Stimulated activated CD8-positive, alpha-beta memory T cell treated with anti-CD3 and anti-CD28 coated beads, Interleukin-7, amount 100 ng/mL, for 4 hours (primary cell): Measurements from ENCODE around the gene MED27.

ENCODE experiments used
- DNase-seq, 2 donors: peaks; one replicate each; pipeline ENCODE4 v3.0.0-alpha.2; 2020; ENCODE audit warnings: low read depth in 2 of 2

Gene MED27

DNA sequence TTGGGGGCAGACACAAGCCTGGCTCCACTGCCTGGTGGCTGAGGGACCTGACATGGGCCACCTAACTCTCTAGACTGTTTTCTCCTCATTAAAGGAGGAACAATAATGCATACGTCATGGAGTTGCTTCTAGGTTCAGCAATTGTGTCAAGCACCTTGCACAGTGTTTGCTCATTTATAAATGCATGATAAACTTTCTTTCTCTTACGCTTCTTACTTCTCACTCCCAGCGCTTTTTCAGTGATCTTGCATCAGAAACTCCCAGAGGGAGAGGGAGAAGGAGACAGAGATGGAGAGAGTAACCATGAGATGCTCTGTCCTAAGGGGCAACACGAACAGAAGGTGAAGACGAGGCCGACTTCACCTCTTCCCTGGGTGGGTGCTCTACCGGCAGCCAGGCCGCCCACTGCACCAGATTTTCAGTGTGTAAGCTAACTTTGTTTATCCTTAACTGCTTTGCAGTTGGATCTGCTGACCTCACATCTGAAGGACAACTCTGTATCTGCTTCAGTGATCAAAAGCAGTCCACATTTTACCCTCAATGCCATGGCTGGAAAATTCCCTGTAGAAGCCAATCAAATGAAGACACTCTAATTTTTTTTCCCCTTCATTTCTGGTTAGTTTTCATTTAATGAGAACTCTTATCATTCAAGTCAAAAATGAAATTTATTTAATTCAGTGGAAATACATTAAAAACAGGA is 35.3 kb downstream of the MED27 start:
- DNase-seq = no peak

DNA sequence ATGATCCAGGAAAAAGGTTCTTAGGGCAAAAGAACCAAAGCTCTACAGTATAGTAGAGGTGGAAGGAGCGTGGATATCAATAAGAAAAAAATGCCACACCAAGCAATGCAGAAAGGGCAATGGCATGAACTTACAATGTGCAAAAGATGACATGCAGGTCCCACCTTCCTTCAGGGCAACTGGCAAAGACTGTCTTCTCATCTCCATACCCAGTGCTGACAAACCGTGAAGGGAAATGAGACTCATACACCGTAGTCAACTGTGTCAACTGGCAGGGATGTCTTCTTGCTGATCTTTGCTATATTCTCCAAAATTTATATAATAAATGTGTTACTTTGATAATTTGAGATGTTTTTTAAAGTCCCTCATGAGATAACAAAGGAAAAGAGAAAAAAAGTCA is 36.0 kb downstream of the MED27 start:
- DNase-seq = no peak

DNA sequence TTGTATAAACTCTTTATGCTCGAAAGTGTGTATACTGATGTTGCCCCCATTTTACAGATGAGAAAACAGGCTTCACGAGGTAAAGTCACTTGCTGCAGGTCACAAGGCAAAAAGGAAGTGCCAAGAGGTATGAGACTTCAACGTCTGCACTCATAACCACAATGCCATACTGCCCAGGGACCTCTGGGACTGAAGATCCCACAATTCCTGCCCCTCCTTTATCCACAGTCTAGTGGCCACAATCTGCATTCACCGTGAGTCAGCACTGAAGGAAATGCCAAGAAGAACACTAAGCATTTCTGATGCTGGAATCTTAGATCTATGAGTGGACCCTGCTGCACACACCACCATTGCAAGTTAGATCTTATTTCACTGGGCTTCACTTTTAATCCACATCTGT is 37.3 kb downstream of the MED27 start:
- no peak for DNase-seq

DNA sequence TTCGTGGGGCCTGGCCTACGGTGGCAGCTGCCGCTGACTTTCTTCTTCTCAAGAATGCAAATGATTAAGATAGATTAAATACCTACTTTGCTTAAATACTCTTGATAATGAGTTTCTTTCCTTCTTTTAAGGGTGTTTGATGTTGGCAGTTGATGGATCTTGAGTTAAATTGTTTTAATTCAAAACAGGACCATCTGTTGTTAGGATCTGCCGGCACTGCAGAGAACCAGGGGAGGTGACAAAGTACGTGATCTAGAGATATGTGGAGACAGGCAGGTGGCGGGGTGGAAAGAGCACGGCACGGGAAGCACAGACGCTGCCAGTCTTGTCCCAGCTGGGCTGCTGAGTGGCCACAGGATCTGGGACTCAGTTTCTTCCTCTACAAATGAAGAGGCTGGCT is 37.9 kb downstream of the MED27 start:
- no peak for DNase-seq

DNA sequence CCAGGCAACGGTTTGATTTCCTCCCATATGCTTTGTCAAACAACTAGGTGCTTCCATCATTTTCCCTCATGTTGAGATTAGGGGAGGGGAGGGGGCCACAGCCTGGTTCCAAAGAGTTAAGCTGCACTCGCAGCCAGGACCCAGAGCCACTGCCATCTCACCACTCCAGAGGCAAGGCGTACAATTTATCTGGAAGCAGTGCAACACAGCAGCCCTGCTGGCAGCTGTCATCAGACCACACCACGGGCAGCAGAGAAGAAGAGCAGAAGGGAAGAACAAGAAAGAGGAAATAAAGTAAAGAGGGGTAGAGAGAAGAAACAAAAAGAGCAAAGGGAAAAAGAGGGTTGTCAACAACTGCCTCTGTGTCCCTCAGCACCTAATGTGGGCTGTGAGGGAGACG is 38.9 kb downstream of the MED27 start:
- no peak for DNase-seq

DNA sequence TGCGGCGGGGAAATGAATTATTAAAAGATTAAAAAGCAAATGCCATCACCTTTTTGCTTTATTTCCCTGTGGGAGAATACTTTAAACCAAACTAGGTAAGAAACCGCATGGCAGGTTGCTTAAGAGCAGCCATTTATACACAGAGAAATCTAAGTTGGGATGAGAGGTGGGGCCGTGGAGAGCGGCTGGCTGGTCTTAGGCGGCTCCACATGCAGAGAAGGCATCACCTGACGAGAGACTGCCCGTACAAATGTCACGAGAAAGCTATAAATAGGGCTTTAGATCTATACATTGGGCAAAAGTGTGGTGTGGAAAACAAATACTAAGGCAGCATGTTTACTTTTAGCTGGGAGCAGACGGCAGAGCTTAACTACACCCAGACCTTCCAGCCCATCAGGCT is 39.4 kb downstream of the MED27 start:
- no peak for DNase-seq

DNA sequence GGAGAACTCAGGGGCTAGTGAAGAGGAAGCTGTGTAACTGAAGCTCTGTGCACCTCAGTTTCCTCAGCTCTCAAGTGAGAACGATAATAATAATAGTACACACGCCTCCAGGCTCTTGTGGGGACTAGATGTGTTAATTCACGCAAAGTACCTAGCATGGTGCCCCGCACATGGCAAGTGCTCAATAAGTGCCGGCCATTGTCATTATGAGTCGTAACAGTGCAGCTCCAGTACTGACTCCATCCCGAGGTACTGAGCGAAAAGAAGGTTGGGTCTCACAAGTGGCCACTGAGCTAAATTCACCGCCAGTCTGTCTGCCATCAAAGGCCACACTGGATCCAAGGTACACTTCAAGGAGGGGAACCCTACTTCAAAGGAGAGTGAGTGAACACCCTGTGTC is 40.4 kb downstream of the MED27 start:
- no peak for DNase-seq

DNA sequence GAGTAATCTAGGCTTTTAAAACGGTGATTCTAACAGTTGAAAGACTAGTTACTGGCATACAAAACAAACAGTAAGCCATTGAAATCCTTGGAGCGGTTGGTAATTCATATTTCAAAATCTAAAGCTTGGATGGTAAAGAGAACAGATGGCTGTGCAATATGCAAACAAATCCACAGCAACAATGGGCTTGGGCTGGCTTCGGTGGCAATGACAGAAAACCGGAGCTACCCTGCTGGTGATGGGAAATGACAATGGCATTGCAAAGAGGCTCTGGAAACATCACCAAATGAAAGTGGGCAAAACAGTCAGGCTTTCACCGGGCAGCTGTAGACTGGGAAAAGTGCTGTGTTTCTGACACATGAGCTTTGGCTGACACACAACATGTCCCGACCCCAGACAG is 42.2 kb downstream of the MED27 start:
- DNase-seq = no peak

DNA sequence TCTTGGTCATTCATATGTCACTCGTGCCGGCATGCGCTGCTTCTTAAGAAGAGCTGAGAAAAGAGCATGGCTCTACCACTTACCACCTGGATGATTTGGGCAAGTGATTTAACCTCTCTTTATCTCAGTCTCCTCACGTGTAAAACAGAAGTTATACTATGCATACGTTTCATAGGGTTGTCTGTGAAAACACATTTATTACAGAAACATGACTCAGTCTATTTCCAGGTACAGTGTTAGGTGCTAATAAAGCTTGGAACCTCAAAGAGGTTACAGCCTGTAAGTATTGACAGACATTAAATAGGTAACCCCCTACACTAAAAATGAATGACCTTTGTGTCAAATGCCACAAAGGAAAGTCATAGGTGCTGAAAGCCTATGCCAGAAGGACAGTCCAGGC is 43.1 kb downstream of the MED27 start:
- no peak for DNase-seq

DNA sequence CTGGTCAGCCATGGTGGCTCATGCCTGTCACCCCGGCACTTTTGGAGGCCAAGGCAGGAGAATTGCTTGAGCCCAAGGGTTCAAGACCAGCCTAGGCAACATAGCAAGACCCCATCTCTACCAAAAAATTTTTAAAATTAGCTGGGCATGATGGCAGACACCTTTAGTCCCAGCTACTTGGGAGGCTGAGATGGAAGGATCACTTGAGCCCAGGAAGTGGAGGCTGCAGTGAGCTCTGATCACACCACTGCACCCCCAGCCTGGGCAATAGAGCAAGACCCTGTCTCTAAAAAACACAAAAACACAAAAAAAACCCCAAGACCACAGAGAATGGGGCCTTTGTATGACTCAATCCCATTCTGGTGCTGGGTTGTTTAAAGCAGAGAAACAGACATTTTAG is 44.0 kb downstream of the MED27 start:
- no peak for DNase-seq

DNA sequence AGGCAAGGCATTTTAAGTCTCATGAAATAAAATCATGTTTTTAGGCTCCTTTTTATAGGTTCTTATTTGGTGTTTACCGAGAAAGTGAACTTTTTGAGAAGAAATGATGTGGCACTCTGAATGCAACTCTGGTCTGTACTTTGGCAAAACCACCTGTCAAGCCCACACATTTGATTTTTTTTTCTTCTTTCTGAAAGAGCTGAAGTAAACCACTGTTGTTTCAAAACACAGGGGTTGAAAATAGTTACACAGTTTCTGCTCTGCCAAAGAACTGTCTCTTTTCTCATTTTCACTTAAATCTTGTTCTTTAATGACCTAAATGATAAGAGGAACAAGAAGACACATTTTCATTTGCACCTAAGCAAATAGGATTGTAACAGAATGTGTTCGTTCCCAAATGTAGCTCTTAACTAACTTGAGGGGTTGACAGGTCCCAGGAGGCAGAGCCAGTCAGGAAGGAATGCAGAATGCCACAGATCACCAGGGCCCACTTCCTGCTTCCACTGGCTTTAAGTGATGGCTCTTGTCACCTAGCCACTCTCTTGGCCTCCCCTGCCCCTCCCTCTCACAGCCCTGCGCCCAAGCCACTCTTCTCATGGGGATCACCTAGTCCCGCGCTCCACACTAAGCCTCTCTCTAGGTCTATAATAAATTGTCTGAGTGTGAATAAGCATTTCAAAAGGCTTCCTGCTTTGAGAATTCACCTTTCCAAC is 47.3 kb downstream of the MED27 start:
- DNase-seq = no peak

DNA sequence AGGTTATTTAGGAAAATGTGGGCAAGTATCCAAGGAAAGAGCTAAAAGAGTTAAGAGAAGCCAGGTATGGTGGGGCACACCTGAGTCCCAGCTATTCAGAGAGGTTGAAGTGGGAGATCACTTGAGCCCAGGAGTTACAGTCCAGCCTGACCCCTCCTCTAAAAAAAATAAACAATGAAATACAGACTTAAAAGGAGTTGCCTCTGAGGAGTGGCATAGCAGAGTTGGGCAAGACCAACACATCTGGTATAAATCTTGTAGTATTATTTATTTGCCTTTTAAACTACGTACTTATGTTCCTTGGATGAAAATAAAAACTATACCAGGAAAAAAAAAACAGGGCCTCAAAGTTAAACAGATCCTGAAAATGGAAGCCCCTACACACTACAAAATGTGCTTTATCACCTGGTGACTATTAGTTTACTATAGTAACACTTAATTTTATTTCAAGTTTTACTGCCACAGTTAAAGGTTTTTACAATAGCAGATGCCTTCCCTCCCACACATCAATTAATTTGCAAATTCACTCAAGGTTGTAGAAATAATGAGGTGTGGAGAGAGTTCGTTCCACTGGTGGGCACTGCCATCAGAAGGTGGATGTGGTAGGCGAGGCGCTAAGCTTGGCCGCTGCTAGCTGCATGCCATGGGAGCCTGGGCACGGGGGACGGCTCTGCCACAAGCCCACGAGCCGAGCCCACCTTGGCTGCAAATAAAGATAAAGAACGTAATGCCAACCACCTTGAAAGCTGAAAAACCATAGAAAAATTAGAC is 48.0 kb downstream of the MED27 start:
- DNase-seq = no peak

DNA sequence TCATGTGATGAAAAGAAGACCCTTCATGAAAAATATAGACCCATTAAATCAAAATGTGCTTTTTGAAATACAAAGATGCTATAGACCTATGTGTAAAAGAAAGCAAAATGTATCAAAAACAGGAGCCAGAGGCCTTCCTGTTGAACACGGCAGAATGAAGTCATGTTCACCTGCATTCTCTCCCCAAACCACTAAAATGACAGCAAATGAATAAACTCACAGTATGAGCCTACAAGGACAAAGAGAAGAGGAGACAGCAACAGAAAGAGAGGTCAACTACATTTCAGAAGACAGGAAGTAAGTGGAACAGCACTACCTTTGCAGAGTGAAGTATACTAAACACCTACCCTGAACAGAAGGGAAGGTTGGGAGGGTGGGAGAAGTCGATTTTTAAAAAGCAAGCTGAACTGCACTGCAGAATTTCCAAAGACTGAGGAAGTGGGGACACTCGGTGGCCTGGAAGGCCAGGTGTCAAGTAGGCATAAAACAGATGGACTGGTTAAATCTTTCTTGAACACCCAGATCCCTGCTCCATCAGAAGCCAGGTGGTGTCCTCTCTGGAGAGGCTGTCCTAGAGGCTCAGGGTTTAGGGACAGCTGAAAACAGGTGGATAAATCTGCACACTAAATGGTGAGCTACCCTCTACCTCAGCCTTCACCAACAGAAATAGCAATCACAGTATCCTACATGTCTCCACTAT is 48.9 kb downstream of the MED27 start:
- no peak for DNase-seq

DNA sequence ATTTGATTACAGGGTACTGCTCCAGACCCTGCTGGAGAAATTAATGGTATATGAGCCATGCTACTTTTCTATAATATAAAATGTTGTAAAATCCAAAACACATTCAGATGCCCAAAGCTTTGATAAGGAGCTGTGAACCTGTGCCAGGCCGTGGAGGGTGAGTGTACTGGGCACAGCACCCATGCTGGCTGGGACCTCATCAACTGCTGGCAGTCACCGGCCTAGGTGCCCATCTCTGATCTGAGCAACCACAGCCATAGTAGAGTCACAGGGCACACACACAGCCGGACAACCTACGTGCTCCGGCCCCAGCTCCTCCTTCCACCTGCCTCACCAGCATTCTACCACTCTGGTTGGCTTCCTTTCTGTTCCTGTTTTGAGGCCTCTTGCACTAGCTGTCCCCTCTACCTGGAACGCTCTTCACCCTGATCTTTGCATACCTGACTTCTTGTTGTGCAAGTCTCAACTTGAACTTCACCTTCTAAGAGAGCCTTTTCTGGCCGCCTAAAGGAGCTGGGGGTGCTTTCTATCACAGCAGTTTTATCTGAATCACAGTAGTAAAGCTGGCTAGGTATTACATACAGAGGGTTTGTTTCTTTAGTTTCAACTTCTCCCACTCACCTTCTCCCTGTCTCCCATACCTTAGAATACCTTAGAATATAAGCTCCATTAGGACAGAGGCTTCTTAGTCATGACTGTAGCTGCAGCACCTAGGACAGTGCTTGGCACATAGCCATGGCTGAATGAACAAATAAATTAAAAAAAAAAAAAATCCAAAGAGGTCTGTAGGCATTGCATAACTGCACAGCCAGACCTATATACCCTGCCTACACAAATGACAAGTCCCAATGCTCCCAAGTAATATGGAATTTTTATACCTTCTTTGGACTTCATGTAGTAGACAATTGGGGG is 51.7 kb downstream of the MED27 start:
- DNase-seq = no peak

DNA sequence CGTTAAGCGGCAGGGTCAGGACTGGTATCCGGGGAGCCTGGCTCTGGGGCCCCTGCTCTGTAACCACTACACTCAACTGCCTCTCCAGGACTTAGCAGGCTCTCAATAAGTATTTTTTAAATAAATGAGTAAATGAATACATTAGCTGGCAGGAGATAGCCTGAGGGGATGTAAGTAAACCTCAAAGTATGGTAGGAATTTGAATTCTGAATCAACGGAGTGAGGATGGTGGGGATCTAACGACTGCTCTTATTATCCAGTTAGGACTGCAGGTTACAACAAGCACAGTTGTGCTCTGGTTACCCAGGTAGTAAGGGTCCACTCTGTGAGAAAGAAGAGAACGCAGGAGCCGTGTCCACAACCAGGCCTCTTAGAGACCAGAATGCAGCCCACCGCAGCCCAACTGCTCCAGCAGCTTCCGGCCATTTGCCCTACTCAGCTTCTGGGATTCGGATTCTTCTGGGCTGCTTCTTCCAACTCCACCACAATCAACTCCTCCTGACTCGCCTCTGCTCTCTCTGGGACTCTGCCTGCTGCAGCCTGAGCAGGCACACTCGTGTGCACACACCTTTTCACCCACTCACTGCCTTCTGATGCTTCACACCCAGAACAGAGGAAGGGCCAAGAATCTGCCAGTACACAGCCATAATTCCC is 52.6 kb downstream of the MED27 start:
- DNase-seq = no peak

DNA sequence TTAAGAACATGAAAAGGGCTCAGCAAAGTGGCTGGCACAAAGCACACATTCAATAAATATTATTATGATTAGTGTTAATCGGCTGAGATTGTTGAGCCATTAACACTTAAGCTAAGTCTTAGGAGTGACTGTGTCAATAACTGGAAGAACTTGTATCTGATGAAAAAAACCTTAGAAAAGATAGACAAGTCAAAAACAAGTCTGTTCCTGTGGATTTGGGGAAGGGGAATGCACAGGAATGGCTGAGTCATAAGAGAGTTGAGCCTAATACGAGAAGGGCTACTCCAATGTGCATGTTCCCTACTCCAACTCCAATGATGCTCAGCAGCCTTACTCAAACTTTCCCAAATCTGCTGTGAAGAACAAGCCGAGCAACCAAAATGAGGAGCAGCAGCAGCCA is 53.9 kb downstream of the MED27 start:
- no peak for DNase-seq

DNA sequence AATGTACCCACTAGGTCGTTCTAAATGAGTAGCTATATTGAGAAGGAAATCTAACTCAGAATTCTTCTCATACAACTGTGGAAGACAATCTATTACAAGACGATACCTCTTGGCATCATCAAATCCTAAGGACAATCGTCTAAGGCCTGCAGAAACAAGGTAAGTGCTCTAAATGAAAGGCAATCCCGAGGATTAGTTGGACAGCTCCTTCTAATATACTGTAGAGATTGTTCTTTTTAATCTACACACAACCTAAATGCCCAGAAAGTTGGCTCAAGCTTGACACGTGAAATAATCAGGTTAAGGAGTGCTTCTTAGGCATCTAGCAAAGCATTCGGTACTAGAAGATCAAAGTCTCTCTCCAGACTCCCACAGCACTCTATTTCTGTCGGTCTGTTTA is 55.1 kb downstream of the MED27 start:
- DNase-seq = no peak

DNA sequence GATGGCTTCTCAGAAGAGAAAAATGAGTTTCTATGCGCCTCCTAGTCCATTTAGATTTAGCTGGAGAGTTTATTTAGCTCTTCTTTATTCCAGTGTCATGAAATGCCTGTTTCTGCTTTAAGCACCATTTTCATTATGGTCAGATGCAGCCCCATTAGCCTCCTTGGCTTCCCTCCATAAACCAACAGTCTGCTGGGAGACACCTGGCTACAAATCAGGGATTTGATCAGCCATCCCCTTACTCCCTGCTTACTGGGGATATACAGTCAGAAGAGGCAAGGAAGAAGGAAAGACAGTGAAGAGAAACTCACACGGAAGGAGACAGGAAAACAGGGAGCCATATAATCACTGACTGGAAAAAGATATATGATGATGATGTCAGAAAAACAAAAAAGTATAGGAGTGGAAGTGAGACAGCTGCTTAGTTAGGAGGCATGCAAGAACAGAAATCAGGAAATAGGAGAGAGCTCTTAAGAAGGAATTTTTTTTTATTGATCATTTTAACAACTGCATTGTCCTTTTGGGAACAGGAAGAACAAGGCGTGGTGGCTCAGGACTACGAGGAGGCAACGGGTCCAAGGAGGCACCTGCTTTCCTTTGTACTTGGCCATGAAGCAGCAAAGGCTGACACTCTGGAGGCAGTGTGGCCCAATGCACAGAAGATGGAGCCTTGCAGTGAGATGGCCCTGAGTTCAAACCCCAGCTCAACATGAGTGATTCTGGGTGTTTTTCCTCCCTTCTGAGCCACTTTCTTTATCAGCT is 56.1 kb downstream of the MED27 start:
- no peak for DNase-seq

DNA sequence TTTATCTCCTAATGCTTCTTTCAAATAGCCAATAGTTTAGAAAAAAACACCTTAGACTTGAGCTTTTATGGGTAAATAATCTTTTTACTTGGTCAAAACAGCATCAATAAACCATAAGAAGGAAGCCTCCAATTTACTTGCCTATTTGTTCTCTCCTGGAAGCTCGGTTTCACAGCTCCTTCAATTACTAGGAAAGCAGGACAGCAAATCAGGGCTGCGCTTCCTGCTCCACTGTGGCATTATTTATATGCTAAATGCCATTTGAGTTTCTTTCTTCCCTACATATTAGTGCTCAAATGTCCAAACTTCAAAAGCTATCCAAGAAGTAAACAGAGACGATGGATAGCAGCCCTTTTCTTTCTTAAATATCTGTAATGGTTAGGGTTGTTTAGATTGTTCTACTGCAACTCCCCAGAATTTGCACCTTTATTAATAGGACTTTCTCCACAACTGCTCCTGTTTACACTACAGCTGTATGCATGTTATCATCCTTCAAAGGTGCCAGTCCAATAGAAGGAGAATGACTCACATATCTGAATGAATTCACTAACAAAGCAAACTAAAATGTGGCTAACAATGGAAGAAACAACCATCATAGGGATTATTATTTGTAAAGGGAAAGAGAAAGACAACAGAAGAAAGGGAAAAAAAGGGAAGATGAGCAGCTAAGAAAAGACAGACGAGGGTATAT is 58.7 kb downstream of the MED27 start:
- no peak for DNase-seq
